Measurements from ENCODE around the gene SUPT3H. TPM values are rescaled to one million over a fixed set of nuclear protein-coding genes. Genes with fewer than 3 reads are reported as not detected.
"Not testable (repeated sequence)": the region's sequence is repeated elsewhere in the genome, so short reads cannot be mapped to it uniquely, and the experiment has no call there.

Gene SUPT3H
- total and polyA plus RNA-seq, 4 donors = 0.85 to 4.8 (median 2.4) TPM

DNA sequence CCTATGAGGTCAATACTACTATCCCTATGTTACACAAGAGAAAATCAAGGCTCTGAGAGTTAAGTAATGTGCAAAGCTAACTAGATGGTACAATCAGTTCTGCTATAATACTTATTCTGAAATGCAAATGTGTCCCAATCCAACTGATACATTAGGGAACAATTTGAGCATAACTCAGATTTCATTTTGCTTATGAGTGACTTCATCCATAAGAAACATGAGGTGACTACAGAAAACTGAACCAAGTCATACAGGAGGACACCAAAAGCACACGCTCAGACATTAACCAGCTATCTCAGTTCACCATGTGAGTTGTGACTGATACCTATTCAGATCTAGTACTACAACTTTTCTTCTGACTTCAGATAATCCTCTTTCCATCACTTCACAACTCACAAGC lies 229.5 kb downstream of the SUPT3H start:
- Histone ChIP-seq H3K27ac (ENCODE audit: low read depth in 1 of 2, low read length in 2 of 2) (no peak overlapping the region), H3K36me3 (ENCODE audit: control insufficient read depth in 4 of 4, insufficient read depth in 3 of 4, low read depth in 1 of 4, low read length in 3 of 4) (no peaks in the 10 kb centered on the region), H3K4me1 (ENCODE audit: control insufficient read depth in 4 of 4, insufficient read depth in 4 of 4, low read length in 3 of 4) (no peaks in the 10 kb centered on the region), H3K4me3 (ENCODE audit: low read depth in 1 of 3, low read length in 3 of 3) (no peak overlapping the region), H3K9ac (ENCODE audit: low read depth in 1 of 2, low read length in 2 of 2) (no peak overlapping the region), H3K9me3 (ENCODE audit: control insufficient read depth in 4 of 4, low read length in 3 of 4) (no peaks in the 10 kb centered on the region), H3K27me3 (ENCODE audit: control insufficient read depth in 4 of 4, insufficient read depth in 4 of 4, low read length in 3 of 4) (no peaks in the 10 kb centered on the region)
- no peak for DNase-seq (ENCODE audit: low spot score)
- WGBS = 93% methylated on average over 1 of the region's 1 CpG
- TF ChIP-seq HNF4G (IDR thresholded peaks at IDR 0.05) (no peak), YY1 (IDR thresholded peaks at IDR 0.05) (no peak), NR2F2 (IDR thresholded peaks at IDR 0.05) (no peak), EGR1 (IDR thresholded peaks at IDR 0.05; ENCODE audit: low read depth in 2 of 2) (no peak)
- TF ChIP-seq, protein P1, sequence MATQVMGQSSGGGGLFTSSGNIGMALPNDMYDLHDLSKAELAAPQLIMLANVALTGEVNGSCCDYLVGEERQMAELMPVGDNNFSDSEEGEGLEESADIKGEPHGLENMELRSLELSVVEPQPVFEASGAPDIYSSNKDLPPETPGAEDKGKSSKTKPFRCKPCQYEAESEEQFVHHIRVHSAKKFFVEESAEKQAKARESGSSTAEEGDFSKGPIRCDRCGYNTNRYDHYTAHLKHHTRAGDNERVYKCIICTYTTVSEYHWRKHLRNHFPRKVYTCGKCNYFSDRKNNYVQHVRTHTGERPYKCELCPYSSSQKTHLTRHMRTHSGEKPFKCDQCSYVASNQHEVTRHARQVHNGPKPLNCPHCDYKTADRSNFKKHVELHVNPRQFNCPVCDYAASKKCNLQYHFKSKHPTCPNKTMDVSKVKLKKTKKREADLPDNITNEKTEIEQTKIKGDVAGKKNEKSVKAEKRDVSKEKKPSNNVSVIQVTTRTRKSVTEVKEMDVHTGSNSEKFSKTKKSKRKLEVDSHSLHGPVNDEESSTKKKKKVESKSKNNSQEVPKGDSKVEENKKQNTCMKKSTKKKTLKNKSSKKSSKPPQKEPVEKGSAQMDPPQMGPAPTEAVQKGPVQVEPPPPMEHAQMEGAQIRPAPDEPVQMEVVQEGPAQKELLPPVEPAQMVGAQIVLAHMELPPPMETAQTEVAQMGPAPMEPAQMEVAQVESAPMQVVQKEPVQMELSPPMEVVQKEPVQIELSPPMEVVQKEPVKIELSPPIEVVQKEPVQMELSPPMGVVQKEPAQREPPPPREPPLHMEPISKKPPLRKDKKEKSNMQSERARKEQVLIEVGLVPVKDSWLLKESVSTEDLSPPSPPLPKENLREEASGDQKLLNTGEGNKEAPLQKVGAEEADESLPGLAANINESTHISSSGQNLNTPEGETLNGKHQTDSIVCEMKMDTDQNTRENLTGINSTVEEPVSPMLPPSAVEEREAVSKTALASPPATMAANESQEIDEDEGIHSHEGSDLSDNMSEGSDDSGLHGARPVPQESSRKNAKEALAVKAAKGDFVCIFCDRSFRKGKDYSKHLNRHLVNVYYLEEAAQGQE (IDR thresholded peaks at IDR 0.05) = no peak

DNA sequence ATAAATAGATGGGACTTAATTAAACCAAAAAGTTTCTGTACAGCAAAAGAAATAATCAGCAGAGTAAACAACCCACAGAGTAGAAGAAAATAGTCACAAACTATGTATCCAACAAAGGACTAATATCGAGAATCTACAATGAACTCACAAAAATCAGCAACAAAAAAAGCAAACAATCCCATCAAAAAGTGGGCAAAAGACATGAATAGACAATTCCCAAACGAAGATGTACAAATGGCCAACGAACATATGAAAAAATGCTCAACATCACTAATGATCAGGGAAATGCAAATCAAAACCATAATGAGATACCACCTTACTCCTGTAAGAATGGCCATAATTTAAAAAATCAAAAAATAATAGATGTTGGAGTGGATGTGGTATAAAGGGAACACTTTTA lies 232.1 kb downstream of the SUPT3H start:
- not testable (repeated sequence) for H3K9me3 ChIP-seq (ENCODE audit: control insufficient read depth in 4 of 4, low read length in 3 of 4); H3K27me3 ChIP-seq (ENCODE audit: control insufficient read depth in 4 of 4, insufficient read depth in 4 of 4, low read length in 3 of 4); H3K9ac ChIP-seq (ENCODE audit: low read depth in 1 of 2, low read length in 2 of 2); H3K36me3 ChIP-seq (ENCODE audit: control insufficient read depth in 4 of 4, insufficient read depth in 3 of 4, low read depth in 1 of 4, low read length in 3 of 4); DNase-seq (ENCODE audit: low spot score); H3K4me3 ChIP-seq (ENCODE audit: low read depth in 1 of 3, low read length in 3 of 3); H3K27ac ChIP-seq (ENCODE audit: low read depth in 1 of 2, low read length in 2 of 2); H3K4me1 ChIP-seq (ENCODE audit: control insufficient read depth in 4 of 4, insufficient read depth in 4 of 4, low read length in 3 of 4)
- WGBS = 98% methylated on average over 3 of the region's 3 CpGs

DNA sequence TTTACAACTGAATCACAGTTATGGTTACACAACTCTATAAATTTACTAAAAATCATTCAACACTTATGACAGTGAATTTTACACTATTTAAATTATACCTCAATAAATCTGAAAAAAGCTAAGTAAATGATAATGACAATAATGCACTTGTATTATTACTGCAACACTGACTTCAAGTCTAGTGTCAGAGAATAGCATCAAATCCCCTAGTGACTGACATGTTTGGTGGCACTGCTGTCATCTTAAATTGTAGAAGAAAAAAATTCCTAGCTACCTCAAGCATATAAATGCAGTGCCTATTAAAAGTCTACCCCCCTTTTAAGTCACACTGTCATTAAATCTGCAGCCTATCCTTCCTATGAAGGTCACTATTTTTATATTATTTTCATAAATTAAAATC lies 239.0 kb downstream of the SUPT3H start:
- Histone ChIP-seq H3K27ac (ENCODE audit: low read depth in 1 of 2, low read length in 2 of 2) (no peak overlapping the region), H3K27me3 (ENCODE audit: control insufficient read depth in 4 of 4, insufficient read depth in 4 of 4, low read length in 3 of 4) (no peaks in the 10 kb centered on the region), H3K9ac (ENCODE audit: low read depth in 1 of 2, low read length in 2 of 2) (no peak overlapping the region), H3K9me3 (ENCODE audit: control insufficient read depth in 4 of 4, low read length in 3 of 4) (peaks cover 0 to 6% (median 2%) of the 10 kb centered on the region in 4 donors), H3K4me1 (ENCODE audit: control insufficient read depth in 4 of 4, insufficient read depth in 4 of 4, low read length in 3 of 4) (no peaks in the 10 kb centered on the region), H3K4me3 (ENCODE audit: low read depth in 1 of 3, low read length in 3 of 3) (no peak overlapping the region), H3K36me3 (ENCODE audit: control insufficient read depth in 4 of 4, insufficient read depth in 3 of 4, low read depth in 1 of 4, low read length in 3 of 4) (no peaks in the 10 kb centered on the region)
- no peak for DNase-seq (ENCODE audit: low spot score)
- TF ChIP-seq FOXA1 (IDR thresholded peaks at IDR 0.05) (no peak), HNF4G (IDR thresholded peaks at IDR 0.05) (no peak), GABPA (IDR thresholded peaks at IDR 0.05 in 1 of 2, conservative IDR thresholded peaks at IDR 0.05 in 1 of 2) (no peak)

DNA sequence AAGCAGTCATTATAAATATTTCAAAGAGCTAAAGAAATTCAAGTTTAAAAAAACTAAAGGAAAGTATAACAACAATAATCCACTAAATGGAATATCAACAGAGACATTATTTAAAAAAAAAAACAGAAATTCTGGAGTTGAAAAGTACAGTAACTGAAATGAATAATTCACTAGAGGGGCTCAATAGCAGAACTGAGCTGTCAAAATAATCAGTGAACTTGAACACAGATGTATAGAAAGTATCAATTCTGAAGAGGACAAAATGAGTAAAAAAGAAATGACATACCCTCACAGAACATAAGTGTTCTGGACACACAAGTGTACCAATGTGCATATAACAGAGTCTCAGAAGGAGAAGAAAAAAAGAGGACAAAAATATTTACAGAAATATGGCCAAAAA lies 241.2 kb downstream of the SUPT3H start:
- Histone ChIP-seq H3K9ac (ENCODE audit: low read depth in 1 of 2, low read length in 2 of 2) (no peak overlapping the region), H3K9me3 (ENCODE audit: control insufficient read depth in 4 of 4, low read length in 3 of 4) (peaks cover 0 to 6% (median 2%) of the 10 kb centered on the region in 4 donors), H3K4me3 (ENCODE audit: low read depth in 1 of 3, low read length in 3 of 3) (no peak overlapping the region), H3K4me1 (ENCODE audit: control insufficient read depth in 4 of 4, insufficient read depth in 4 of 4, low read length in 3 of 4) (no peaks in the 10 kb centered on the region), H3K27ac (ENCODE audit: low read depth in 1 of 2, low read length in 2 of 2) (no peak overlapping the region), H3K27me3 (ENCODE audit: control insufficient read depth in 4 of 4, insufficient read depth in 4 of 4, low read length in 3 of 4) (no peaks in the 10 kb centered on the region), H3K36me3 (ENCODE audit: control insufficient read depth in 4 of 4, insufficient read depth in 3 of 4, low read depth in 1 of 4, low read length in 3 of 4) (no peaks in the 10 kb centered on the region)
- DNase-seq (ENCODE audit: low spot score) = no peak
- no peak for TF ChIP-seq HNF4A (conservative IDR thresholded peaks at IDR 0.05)
- TF ChIP-seq, protein P1 (IDR thresholded peaks at IDR 0.05) = no peak
- TF ChIP-seq NR2F2 (IDR thresholded peaks at IDR 0.05) = no peak
- TF ChIP-seq, protein P2, sequence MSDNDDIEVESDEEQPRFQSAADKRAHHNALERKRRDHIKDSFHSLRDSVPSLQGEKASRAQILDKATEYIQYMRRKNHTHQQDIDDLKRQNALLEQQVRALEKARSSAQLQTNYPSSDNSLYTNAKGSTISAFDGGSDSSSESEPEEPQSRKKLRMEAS (IDR thresholded peaks at IDR 0.05) = no peak
- TF ChIP-seq GABPA (IDR thresholded peaks at IDR 0.05 in 1 of 2, conservative IDR thresholded peaks at IDR 0.05 in 1 of 2) = no peak
- TF ChIP-seq HNF4G (IDR thresholded peaks at IDR 0.05) = no peak
- TF ChIP-seq, protein P3, sequence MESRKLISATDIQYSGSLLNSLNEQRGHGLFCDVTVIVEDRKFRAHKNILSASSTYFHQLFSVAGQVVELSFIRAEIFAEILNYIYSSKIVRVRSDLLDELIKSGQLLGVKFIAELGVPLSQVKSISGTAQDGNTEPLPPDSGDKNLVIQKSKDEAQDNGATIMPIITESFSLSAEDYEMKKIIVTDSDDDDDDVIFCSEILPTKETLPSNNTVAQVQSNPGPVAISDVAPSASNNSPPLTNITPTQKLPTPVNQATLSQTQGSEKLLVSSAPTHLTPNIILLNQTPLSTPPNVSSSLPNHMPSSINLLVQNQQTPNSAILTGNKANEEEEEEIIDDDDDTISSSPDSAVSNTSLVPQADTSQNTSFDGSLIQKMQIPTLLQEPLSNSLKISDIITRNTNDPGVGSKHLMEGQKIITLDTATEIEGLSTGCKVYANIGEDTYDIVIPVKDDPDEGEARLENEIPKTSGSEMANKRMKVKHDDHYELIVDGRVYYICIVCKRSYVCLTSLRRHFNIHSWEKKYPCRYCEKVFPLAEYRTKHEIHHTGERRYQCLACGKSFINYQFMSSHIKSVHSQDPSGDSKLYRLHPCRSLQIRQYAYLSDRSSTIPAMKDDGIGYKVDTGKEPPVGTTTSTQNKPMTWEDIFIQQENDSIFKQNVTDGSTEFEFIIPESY (IDR thresholded peaks at IDR 0.05) = no peak
- TF ChIP-seq FOXA2 (IDR thresholded peaks at IDR 0.05) = no peak
- no peak for TF ChIP-seq EGR1 (IDR thresholded peaks at IDR 0.05; ENCODE audit: low read depth in 2 of 2)
- TF ChIP-seq YY1 (IDR thresholded peaks at IDR 0.05) = no peak
- TF ChIP-seq SP1 (IDR thresholded peaks at IDR 0.05) = no peak
- no peak for TF ChIP-seq RXRA (IDR thresholded peaks at IDR 0.05)
- TF ChIP-seq RAD21 (IDR thresholded peaks at IDR 0.05) = no peak
- TF ChIP-seq, protein P4, sequence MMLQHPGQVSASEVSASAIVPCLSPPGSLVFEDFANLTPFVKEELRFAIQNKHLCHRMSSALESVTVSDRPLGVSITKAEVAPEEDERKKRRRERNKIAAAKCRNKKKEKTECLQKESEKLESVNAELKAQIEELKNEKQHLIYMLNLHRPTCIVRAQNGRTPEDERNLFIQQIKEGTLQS (IDR thresholded peaks at IDR 0.05) = no peak
